HepG2 (cell line): ENCODE data around the gene ZNF764. TPM values are rescaled to one million over a fixed set of nuclear protein-coding genes. Genes with fewer than 3 reads are reported as not detected.

Experiments
- ATRX ChIP-seq: sonication (generic); formaldehyde crosslinking; IDR thresholded peaks from 2 replicates; pipeline ENCODE4 v1.4.0; 2020; ENCODE audit warnings: missing genetic modification reagents, borderline replicate concordance
- DR1 ChIP-seq: sonication (generic); formaldehyde crosslinking; IDR thresholded peaks from 2 replicates; pipeline ENCODE4 v1.8.0; 2021; ENCODE audit warnings: mild to moderate bottlenecking, missing genetic modification reagents, inconsistent platforms
- EED ChIP-seq: sonication (generic); formaldehyde crosslinking; IDR thresholded peaks from 2 replicates; pipeline ENCODE4 v1.5.0; 2020; ENCODE audit warnings: mild to moderate bottlenecking, missing genetic modification reagents
- ELF3 ChIP-seq: IDR thresholded peaks from 2 replicates; pipeline ENCODE4 v1.6.1; 2016; ENCODE audit warnings: missing genetic modification reagents, missing compliant biosample characterization
- FIP1L1 ChIP-seq: fragments of 200-400 bp; formaldehyde crosslinking; IDR thresholded peaks from 2 replicates; pipeline ENCODE4 v1.6.1; 2018; ENCODE audit warnings: low read depth, mild to moderate bottlenecking, low read length, moderate library complexity, borderline replicate concordance; ENCODE audit not compliant: insufficient read depth
- GABPB1 ChIP-seq: IDR thresholded peaks from 2 replicates; pipeline ENCODE4 v1.6.1; 2016; ENCODE audit warnings: mild to moderate bottlenecking, missing genetic modification reagents, moderate library complexity, missing compliant biosample characterization
- HDAC2 ChIP-seq: sonication (generic); formaldehyde crosslinking; IDR thresholded peaks from 2 replicates; pipeline ENCODE4 v1.4.0; 2020; ENCODE audit warnings: missing genetic modification reagents
- JUNB ChIP-seq: sonication (generic); formaldehyde crosslinking; IDR thresholded peaks from 2 replicates; pipeline ENCODE4 v1.8.0; 2022; ENCODE audit warnings: missing genetic modification reagents, mild to moderate bottlenecking, borderline replicate concordance
- KDM6A ChIP-seq: IDR thresholded peaks from 2 replicates; pipeline ENCODE4 v1.6.1; 2016; ENCODE audit warnings: low read depth
- KMT2A ChIP-seq: sonication (generic); formaldehyde crosslinking; IDR thresholded peaks from 2 replicates; pipeline ENCODE4 v1.4.0; 2020; ENCODE audit warnings: missing genetic modification reagents
- MAFK ChIP-seq, 2 experiments: IDR thresholded peaks in 1 of 2; conservative IDR thresholded peaks in 1 of 2; 2 replicates each; pipeline ENCODE4 v1.6.1; 2011; ENCODE audit warnings: improper control_type of control experiment in 2 of 2, low read length in 2 of 2
- NFE2 ChIP-seq: sonication (generic); formaldehyde crosslinking; IDR thresholded peaks from 2 replicates; pipeline ENCODE4 v1.4.0; 2020; ENCODE audit warnings: missing genetic modification reagents
- NR2F2 ChIP-seq: IDR thresholded peaks from 2 replicates; pipeline ENCODE4 v1.6.1; 2012; ENCODE audit warnings: low read depth, inconsistent platforms, borderline replicate concordance
- RORA ChIP-seq: sonication (generic); formaldehyde crosslinking; IDR thresholded peaks from 2 replicates; pipeline ENCODE4 v1.5.0; 2020; ENCODE audit warnings: mild to moderate bottlenecking, missing genetic modification reagents, moderate library complexity
- SNAI1 ChIP-seq: sonication (generic); formaldehyde crosslinking; IDR thresholded peaks from 2 replicates; pipeline ENCODE4 v1.5.0; 2020; ENCODE audit warnings: mild to moderate bottlenecking, missing genetic modification reagents, borderline replicate concordance
- ZFY ChIP-seq: sonication (generic); formaldehyde crosslinking; IDR thresholded peaks from 2 replicates; pipeline ENCODE4 v1.4.0; 2020; ENCODE audit warnings: missing genetic modification reagents
- ZNF136 ChIP-seq: sonication (generic); formaldehyde crosslinking; IDR thresholded peaks from 2 replicates; pipeline ENCODE4 v1.8.1; 2022; ENCODE audit warnings: low read depth, mild to moderate bottlenecking, moderate library complexity, missing genetic modification reagents
- ZNF160 ChIP-seq: sonication (generic); formaldehyde crosslinking; IDR thresholded peaks from 2 replicates; pipeline ENCODE4 v1.8.0; 2022; ENCODE audit warnings: mild to moderate bottlenecking, inconsistent platforms, missing genetic modification reagents
- ZNF207 ChIP-seq: fragments of 450-650 bp; IDR thresholded peaks from 2 replicates; pipeline ENCODE4 v1.6.1; 2016; ENCODE audit warnings: antibody characterized with exemption, borderline replicate concordance
- ZNF235 ChIP-seq: sonication (generic); formaldehyde crosslinking; IDR thresholded peaks from 2 replicates; pipeline ENCODE4 v1.8.1; 2023; ENCODE audit warnings: mild to moderate bottlenecking, missing genetic modification reagents, borderline replicate concordance
- ZNF33B ChIP-seq: sonication (generic); formaldehyde crosslinking; IDR thresholded peaks from 2 replicates; pipeline ENCODE4 v1.5.1; 2020; ENCODE audit warnings: mild to moderate bottlenecking, missing genetic modification reagents
- ZNF558 ChIP-seq: sonication (generic); formaldehyde crosslinking; IDR thresholded peaks from 2 replicates; pipeline ENCODE4 v1.9.0; 2022; ENCODE audit warnings: mild to moderate bottlenecking, missing genetic modification reagents, borderline replicate concordance
- ZNF577 ChIP-seq: sonication (generic); formaldehyde crosslinking; IDR thresholded peaks from 2 replicates; pipeline ENCODE4 v1.4.0; 2020; ENCODE audit warnings: mild to moderate bottlenecking, low read depth, missing genetic modification reagents, borderline replicate concordance
- ZNF775 ChIP-seq: sonication (generic); formaldehyde crosslinking; IDR thresholded peaks from 2 replicates; pipeline ENCODE4 v1.4.0; 2020; ENCODE audit warnings: missing genetic modification reagents, mild to moderate bottlenecking, moderate library complexity, borderline replicate concordance
- polyA plus RNA-seq, 8 experiments: library from polyadenylated mRNA; depleted of rRNA in 3 of 8; stranded (reverse) in 7 of 8; unstranded in 1 of 8; fragments of >200 nt; fragmentation: Illumina TruSeq in 4 of 8; extraction: Trizol in 4 of 8; gene quantifications; 2 replicates each; pipeline versions ENCODE4 v1.2.1 to v1.2.3, GENCODE V29; 2011 to 2016; ENCODE audit warnings: low read depth in 4 of 8, missing spikeins in 1 of 8, mixed read lengths in 1 of 8; ENCODE audit not compliant: insufficient read depth in 1 of 8
- total RNA-seq, 5 experiments: library from RNA; depleted of rRNA; stranded (reverse); fragments of >200 nt; fragmentation: Illumina TruSeq; extraction: Trizol; gene quantifications; 2 replicates each; pipeline ENCODE4 v1.2.3, GENCODE V29; 2016; ENCODE audit warnings: low read depth in 1 of 5
- TF ChIP-seq, protein P1 (sequence below): sonication (generic); formaldehyde crosslinking; IDR thresholded peaks from 2 replicates; pipeline ENCODE4 v1.8.0; 2022; ENCODE audit warnings: mild to moderate bottlenecking, missing genetic modification reagents

Gene ZNF764
- total and polyA plus RNA-seq, 2 of the 13 experiments (the other 11 are each of a cell fraction or from before 2014, with no cell fraction given): 4.1 to 9.1 TPM

DNA sequence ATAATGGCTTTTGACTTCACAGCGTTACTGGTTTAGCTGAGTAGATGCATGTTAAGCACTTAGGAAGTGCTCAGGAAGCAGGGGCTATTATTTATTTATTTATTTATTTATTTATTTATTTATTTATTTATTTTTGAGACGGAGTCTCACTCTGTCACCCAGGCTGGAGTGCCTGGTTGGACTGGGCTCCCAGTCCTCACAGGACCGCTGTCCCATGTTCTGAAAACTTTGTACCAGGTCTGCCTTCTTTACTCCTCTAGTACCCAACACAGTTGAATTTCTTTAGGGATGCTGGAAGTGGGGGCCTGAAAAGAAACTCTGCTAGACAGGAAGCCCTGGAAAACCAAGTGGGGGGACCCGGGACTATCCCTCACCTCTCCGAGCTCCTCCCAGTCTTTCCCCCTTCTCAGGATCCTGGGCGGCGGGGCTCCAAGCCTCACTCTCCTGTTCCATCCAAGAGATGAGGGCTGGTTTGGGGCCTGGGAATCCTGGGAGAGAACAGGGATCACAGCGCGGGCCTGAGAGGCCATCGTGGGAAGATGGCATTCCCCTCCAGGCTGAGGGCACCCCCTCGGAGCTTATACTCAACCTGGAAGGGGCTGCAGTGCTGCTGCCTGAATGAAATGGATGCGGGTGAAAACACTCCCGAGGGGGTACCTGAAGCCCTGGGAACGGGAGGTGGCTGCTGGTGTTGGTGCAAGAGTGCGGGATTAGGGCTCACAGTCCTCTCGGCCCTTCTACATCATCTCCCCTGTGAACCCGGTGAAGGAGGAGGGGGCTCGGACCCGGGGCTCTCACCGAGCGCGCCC lies 12.7 kb upstream of the ZNF764 start (continued):
- TF ChIP-seq ZNF558 (CRISPR knock-in tag) (no peak; the same call in 1 of the 2 replicates), ZFY (no peak), NFE2 (CRISPR knock-in tag) (no peak), GABPB1 (CRISPR knock-in tag) (no peak), ATRX (CRISPR knock-in tag) (no peak), ZNF33B (CRISPR knock-in tag) (no peak), MAFK (conservative IDR thresholded peaks at IDR 0.05 in 1 of 2, IDR thresholded peaks at IDR 0.05 in 1 of 2; ENCODE audit: low read length in 2 of 2) (no peak), KMT2A (CRISPR knock-in tag) (no peak), ZNF207 (no peak), ZNF235 (CRISPR knock-in tag) (no peak), NR2F2 (0 out of 2 replicates have a peak, but pooled peaks have one; percentile 12), FIP1L1 (no peak), SNAI1 (CRISPR knock-in tag) (no peak), ZNF136 (no peak), ZNF577 (CRISPR knock-in tag) (0 out of 2 replicates have a peak, but pooled peaks have one; percentile 32), RORA (CRISPR knock-in tag) (no peak), DR1 (no peak), ZNF160 (CRISPR knock-in tag) (no peak), EED (CRISPR knock-in tag) (no peak), ELF3 (CRISPR knock-in tag) (no peak), JUNB (CRISPR knock-in tag) (no peak), KDM6A (no peak), HDAC2 (CRISPR knock-in tag) (no peak), ZNF775 (no peak)
- TF ChIP-seq, protein P1, sequence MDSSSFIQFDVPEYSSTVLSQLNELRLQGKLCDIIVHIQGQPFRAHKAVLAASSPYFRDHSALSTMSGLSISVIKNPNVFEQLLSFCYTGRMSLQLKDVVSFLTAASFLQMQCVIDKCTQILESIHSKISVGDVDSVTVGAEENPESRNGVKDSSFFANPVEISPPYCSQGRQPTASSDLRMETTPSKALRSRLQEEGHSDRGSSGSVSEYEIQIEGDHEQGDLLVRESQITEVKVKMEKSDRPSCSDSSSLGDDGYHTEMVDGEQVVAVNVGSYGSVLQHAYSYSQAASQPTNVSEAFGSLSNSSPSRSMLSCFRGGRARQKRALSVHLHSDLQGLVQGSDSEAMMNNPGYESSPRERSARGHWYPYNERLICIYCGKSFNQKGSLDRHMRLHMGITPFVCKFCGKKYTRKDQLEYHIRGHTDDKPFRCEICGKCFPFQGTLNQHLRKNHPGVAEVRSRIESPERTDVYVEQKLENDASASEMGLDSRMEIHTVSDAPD (CRISPR knock-in tag): no peak
